HepG2 (cell line): ENCODE data around the gene TBRG4. TPM values are rescaled to one million over a fixed set of nuclear protein-coding genes. Genes with fewer than 3 reads are reported as not detected.

ENCODE experiments used
- ARHGAP35 ChIP-seq: sonication (generic); formaldehyde crosslinking; IDR thresholded peaks from 2 replicates; pipeline ENCODE4 v1.9.0; 2022; ENCODE audit warnings: mild to moderate bottlenecking, inconsistent platforms, moderate library complexity, missing genetic modification reagents, borderline replicate concordance
- CENPT ChIP-seq: sonication (generic); formaldehyde crosslinking; IDR thresholded peaks from 2 replicates; pipeline ENCODE4 v1.8.0; 2022; ENCODE audit warnings: low read depth, mild to moderate bottlenecking, moderate library complexity, missing genetic modification reagents
- CHCHD3 ChIP-seq: sonication (generic); formaldehyde crosslinking; IDR thresholded peaks from 2 replicates; pipeline ENCODE4 v1.8.0; 2022; ENCODE audit warnings: mild to moderate bottlenecking, missing genetic modification reagents, moderate library complexity
- DMAP1 ChIP-seq: IDR thresholded peaks from 2 replicates; pipeline ENCODE4 v1.6.1; 2016
- FLYWCH1 ChIP-seq: sonication (generic); formaldehyde crosslinking; IDR thresholded peaks from 2 replicates; pipeline ENCODE4 v1.8.1; 2023; ENCODE audit warnings: mild to moderate bottlenecking, missing genetic modification reagents
- HNRNPL ChIP-seq: fragments of 200-400 bp; formaldehyde crosslinking; IDR thresholded peaks from 2 replicates; pipeline ENCODE4 v1.6.1; 2017; ENCODE audit warnings: mild to moderate bottlenecking, low read depth, low read length
- HOXA9 ChIP-seq: sonication (generic); formaldehyde crosslinking; IDR thresholded peaks from 2 replicates; pipeline ENCODE4 v1.8.1; 2022; ENCODE audit warnings: missing genetic modification reagents, mild to moderate bottlenecking, moderate library complexity, borderline replicate concordance
- KMT2A ChIP-seq: sonication (generic); formaldehyde crosslinking; IDR thresholded peaks from 2 replicates; pipeline ENCODE4 v1.4.0; 2020; ENCODE audit warnings: missing genetic modification reagents
- MED13 ChIP-seq: sonication (generic); formaldehyde crosslinking; IDR thresholded peaks from 2 replicates; pipeline ENCODE4 v1.5.0; 2020; ENCODE audit warnings: missing genetic modification reagents
- NR1H2 ChIP-seq: sonication (generic); formaldehyde crosslinking; IDR thresholded peaks from 2 replicates; pipeline ENCODE4 v1.8.1; 2022; ENCODE audit warnings: low read depth, missing genetic modification reagents, borderline replicate concordance
- POLR2AphosphoS2 ChIP-seq: IDR thresholded peaks from 2 replicates; pipeline ENCODE4 v1.6.1; 2011; ENCODE audit warnings: low read depth, low read length, improper control_type of control experiment
- PRPF4 ChIP-seq: fragments of 200-400 bp; formaldehyde crosslinking; IDR thresholded peaks from 2 replicates; pipeline ENCODE4 v1.6.1; 2016; ENCODE audit warnings: low read length, low read depth; ENCODE audit not compliant: poor library complexity, severe bottlenecking
- RXRA ChIP-seq: sonication (generic); formaldehyde crosslinking; IDR thresholded peaks from 2 replicates; pipeline ENCODE4 v1.5.1; 2020; ENCODE audit warnings: missing genetic modification reagents
- SIX4 ChIP-seq: sonication (generic); formaldehyde crosslinking; IDR thresholded peaks from 2 replicates; pipeline ENCODE4 v1.4.0; 2020; ENCODE audit warnings: missing genetic modification reagents
- TEAD3 ChIP-seq: optimal IDR thresholded peaks from 2 replicates; pipeline ENCODE3; 2016; ENCODE audit warnings: borderline replicate concordance
- TOPORS ChIP-seq: sonication (generic); formaldehyde crosslinking; IDR thresholded peaks from 2 replicates; pipeline ENCODE4 v1.8.0; 2023; ENCODE audit warnings: mild to moderate bottlenecking, missing genetic modification reagents
- TRIM24 ChIP-seq: sonication (generic); formaldehyde crosslinking; IDR thresholded peaks from 2 replicates; pipeline ENCODE4 v1.8.0; 2022; ENCODE audit warnings: mild to moderate bottlenecking, missing genetic modification reagents
- ZBTB42 ChIP-seq: sonication (generic); formaldehyde crosslinking; IDR thresholded peaks from 2 replicates; pipeline ENCODE4 v1.5.0; 2020; ENCODE audit warnings: mild to moderate bottlenecking, missing genetic modification reagents
- ZNF138 ChIP-seq: sonication (generic); formaldehyde crosslinking; IDR thresholded peaks from 2 replicates; pipeline ENCODE4 v1.5.0; 2020; ENCODE audit warnings: mild to moderate bottlenecking, low read depth, missing genetic modification reagents
- ZNF383 ChIP-seq: sonication (generic); formaldehyde crosslinking; IDR thresholded peaks from 2 replicates; pipeline ENCODE4 v1.4.0; 2020; ENCODE audit warnings: missing genetic modification reagents, mild to moderate bottlenecking, borderline replicate concordance
- ZNF446 ChIP-seq: sonication (generic); formaldehyde crosslinking; IDR thresholded peaks from 2 replicates; pipeline ENCODE4 v1.5.0; 2020; ENCODE audit warnings: mild to moderate bottlenecking, missing genetic modification reagents
- ZNF580 ChIP-seq: IDR thresholded peaks from 2 replicates; pipeline ENCODE4 v1.6.1; 2016; ENCODE audit warnings: low read depth, borderline replicate concordance
- ZNF672 ChIP-seq: sonication (generic); formaldehyde crosslinking; IDR thresholded peaks from 2 replicates; pipeline ENCODE4 v1.8.1; 2022; ENCODE audit warnings: missing genetic modification reagents
- ZNF816 ChIP-seq: sonication (generic); formaldehyde crosslinking; IDR thresholded peaks from 2 replicates; pipeline ENCODE4 v1.8.0; 2022; ENCODE audit warnings: missing genetic modification reagents, mild to moderate bottlenecking, borderline replicate concordance
- polyA plus RNA-seq, 8 experiments: library from polyadenylated mRNA; depleted of rRNA in 3 of 8; stranded (reverse) in 7 of 8; unstranded in 1 of 8; fragments of >200 nt; fragmentation: Illumina TruSeq in 4 of 8; extraction: Trizol in 4 of 8; gene quantifications; 2 replicates each; pipeline versions ENCODE4 v1.2.1 to v1.2.3, GENCODE V29; 2011 to 2016; ENCODE audit warnings: low read depth in 4 of 8, missing spikeins in 1 of 8, mixed read lengths in 1 of 8; ENCODE audit not compliant: insufficient read depth in 1 of 8
- total RNA-seq, 5 experiments: library from RNA; depleted of rRNA; stranded (reverse); fragments of >200 nt; fragmentation: Illumina TruSeq; extraction: Trizol; gene quantifications; 2 replicates each; pipeline ENCODE4 v1.2.3, GENCODE V29; 2016; ENCODE audit warnings: low read depth in 1 of 5
- TF ChIP-seq, protein P1 (sequence below): fragments of 450-650 bp; IDR thresholded peaks from 2 replicates; pipeline ENCODE4 v1.6.1; 2017; ENCODE audit warnings: mild to moderate bottlenecking
- TF ChIP-seq, protein P2 (sequence below): IDR thresholded peaks from 2 replicates; pipeline ENCODE4 v1.6.1; 2016; ENCODE audit warnings: missing compliant biosample characterization, missing genetic modification reagents, borderline replicate concordance

TBRG4 gene
- total and polyA plus RNA-seq, 2 of the 13 experiments (the other 11 are each of a cell fraction or from before 2014, with no cell fraction given): 87.8 to 107 TPM

DNA sequence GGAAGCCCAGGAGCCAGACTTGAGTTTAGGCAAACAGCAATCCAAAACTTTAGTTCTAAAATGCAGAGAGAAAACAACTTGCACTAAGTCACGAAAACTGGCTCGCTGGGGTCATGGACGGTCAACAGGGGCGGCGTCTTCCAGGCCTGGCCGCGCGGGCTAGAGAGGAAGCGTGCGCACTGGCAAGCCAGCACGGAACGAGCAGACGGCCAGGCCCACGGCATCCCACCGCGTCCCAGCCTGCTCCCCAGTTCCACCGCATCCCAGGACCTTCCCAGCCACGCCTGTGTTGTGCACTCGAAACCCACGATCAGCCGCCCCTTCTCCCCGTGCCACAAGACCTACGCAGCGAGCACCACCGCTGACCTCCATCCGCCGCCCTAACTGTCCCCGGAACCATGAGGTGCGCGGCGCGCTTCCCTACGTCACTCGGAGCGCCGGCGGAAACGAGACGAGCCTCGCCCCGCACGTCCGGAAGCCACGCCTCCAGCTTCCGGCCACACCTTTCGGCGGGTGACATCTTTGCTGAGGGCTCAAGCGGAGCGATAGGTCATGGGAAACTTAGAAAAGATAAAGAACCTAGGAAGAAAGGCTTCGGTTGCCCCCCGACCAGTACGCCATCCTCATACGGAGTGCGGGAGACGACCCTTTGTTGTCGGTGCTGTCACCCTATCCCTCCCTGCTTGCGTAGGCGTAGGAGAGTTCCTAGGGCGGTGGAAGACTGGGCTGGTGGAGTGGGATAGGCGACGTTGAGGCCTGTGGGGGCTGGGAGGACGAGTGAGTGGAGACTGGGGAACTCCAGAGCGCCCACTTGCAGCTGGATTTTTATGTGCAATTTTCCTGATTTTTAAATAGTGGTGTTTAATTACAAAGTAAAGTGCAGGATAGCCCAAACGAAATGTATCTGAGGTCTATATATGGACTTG, at the start of gene TBRG4 (continued):
- peak; percentile 94; the same call in 1 of the 2 replicates for TF ChIP-seq ZBTB42
- 0 out of 2 replicates have a peak, but pooled peaks have one; percentile 77 for TF ChIP-seq HOXA9 (CRISPR knock-in tag)
- peak; percentile 90 for TF ChIP-seq CHCHD3 (CRISPR knock-in tag)
- peak; percentile 93 for TF ChIP-seq KMT2A
- peak; percentile 88; the same call in 1 of the 2 replicates for TF ChIP-seq ZNF446 (CRISPR knock-in tag)
- TF ChIP-seq FLYWCH1 (CRISPR knock-in tag): peak; percentile 21; the same call in 1 of the 2 replicates
- TF ChIP-seq SIX4: peak; percentile 25; the same call in 1 of the 2 replicates
- peak; percentile 92 for TF ChIP-seq POLR2AphosphoS2
- TF ChIP-seq, protein P1, sequence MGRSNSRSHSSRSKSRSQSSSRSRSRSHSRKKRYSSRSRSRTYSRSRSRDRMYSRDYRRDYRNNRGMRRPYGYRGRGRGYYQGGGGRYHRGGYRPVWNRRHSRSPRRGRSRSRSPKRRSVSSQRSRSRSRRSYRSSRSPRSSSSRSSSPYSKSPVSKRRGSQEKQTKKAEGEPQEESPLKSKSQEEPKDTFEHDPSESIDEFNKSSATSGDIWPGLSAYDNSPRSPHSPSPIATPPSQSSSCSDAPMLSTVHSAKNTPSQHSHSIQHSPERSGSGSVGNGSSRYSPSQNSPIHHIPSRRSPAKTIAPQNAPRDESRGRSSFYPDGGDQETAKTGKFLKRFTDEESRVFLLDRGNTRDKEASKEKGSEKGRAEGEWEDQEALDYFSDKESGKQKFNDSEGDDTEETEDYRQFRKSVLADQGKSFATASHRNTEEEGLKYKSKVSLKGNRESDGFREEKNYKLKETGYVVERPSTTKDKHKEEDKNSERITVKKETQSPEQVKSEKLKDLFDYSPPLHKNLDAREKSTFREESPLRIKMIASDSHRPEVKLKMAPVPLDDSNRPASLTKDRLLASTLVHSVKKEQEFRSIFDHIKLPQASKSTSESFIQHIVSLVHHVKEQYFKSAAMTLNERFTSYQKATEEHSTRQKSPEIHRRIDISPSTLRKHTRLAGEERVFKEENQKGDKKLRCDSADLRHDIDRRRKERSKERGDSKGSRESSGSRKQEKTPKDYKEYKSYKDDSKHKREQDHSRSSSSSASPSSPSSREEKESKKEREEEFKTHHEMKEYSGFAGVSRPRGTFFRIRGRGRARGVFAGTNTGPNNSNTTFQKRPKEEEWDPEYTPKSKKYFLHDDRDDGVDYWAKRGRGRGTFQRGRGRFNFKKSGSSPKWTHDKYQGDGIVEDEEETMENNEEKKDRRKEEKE: no peak
- TF ChIP-seq ZNF672 (CRISPR knock-in tag): 0 out of 2 replicates have a peak, but pooled peaks have one; percentile 73
- peak; percentile 65; the same call in 1 of the 2 replicates for TF ChIP-seq HNRNPL
- peak; percentile 77 for TF ChIP-seq TEAD3
- TF ChIP-seq CENPT (CRISPR knock-in tag): no peak; the same call in 1 of the 2 replicates
- TF ChIP-seq ZNF138: no peak; the same call in 1 of the 2 replicates
- TF ChIP-seq TOPORS (CRISPR knock-in tag): peak; percentile 29; the same call in 1 of the 2 replicates
- TF ChIP-seq ZNF816: peak; percentile 10; the same call in 1 of the 2 replicates
- TF ChIP-seq NR1H2 (CRISPR knock-in tag): peak; percentile 85; the same call in 1 of the 2 replicates
- TF ChIP-seq, protein P2, sequence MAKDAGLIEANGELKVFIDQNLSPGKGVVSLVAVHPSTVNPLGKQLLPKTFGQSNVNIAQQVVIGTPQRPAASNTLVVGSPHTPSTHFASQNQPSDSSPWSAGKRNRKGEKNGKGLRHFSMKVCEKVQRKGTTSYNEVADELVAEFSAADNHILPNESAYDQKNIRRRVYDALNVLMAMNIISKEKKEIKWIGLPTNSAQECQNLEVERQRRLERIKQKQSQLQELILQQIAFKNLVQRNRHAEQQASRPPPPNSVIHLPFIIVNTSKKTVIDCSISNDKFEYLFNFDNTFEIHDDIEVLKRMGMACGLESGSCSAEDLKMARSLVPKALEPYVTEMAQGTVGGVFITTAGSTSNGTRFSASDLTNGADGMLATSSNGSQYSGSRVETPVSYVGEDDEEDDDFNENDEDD: peak; percentile 77
- TF ChIP-seq DMAP1 (CRISPR knock-in tag): peak; percentile 100
- peak; percentile 66 for TF ChIP-seq PRPF4
- no peak; the same call in 1 of the 2 replicates for TF ChIP-seq ARHGAP35
- peak; percentile 95; the same call in 1 of the 2 replicates for TF ChIP-seq ZNF580 (CRISPR knock-in tag)
- TF ChIP-seq TRIM24 (CRISPR knock-in tag): no peak
- peak; percentile 88 for TF ChIP-seq RXRA
- peak; percentile 84; the same call in 1 of the 2 replicates for TF ChIP-seq ZNF383 (CRISPR knock-in tag)
- 0 out of 2 replicates have a peak, but pooled peaks have one; percentile 84 for TF ChIP-seq MED13 (CRISPR knock-in tag)
